ENCODE results near the gene OPN4.

DNA sequence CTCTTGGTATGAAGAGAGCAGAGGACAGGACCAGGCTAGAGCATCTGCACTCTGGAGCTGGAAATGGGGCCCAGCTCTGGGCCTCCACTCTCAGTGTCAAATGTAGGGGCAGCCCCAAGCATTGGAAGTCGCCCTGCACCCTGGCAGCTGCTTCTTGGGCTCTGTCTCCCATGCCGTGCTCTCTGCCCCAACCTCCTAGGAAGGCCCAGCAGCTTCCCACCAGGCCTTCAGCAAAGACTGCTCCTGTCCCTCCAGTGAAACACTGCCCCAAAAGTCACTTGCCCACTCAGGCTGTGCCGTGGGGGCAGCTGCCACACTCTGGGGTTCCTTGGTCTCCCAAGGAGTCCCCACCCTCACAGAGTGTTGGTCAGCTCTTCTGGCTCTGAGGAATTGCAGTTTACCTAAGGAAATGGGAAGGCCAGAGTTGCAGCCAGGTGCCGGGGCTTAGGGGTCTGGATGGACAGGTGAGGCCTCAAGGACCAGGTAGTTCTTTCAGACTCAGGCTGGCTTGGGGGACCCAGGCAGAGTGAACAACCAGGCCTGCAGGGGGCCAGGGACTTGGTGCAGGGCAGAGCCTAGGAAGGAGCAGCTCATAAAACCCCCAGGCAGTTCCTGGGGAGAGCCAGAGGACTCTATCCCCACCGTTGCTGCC lies 9.4 kb upstream of the OPN4 start:
- TF ChIP-seq, protein P1, sequence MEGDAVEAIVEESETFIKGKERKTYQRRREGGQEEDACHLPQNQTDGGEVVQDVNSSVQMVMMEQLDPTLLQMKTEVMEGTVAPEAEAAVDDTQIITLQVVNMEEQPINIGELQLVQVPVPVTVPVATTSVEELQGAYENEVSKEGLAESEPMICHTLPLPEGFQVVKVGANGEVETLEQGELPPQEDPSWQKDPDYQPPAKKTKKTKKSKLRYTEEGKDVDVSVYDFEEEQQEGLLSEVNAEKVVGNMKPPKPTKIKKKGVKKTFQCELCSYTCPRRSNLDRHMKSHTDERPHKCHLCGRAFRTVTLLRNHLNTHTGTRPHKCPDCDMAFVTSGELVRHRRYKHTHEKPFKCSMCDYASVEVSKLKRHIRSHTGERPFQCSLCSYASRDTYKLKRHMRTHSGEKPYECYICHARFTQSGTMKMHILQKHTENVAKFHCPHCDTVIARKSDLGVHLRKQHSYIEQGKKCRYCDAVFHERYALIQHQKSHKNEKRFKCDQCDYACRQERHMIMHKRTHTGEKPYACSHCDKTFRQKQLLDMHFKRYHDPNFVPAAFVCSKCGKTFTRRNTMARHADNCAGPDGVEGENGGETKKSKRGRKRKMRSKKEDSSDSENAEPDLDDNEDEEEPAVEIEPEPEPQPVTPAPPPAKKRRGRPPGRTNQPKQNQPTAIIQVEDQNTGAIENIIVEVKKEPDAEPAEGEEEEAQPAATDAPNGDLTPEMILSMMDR (IDR thresholded peaks at IDR 0.05): no peak
- no peak for TF ChIP-seq POLR2AphosphoS5 (IDR thresholded peaks at IDR 0.05)
- TF ChIP-seq POLR2A (IDR thresholded peaks at IDR 0.05): no peak

Data from upper lobe of left lung (tissue), 4 donors.